OCI-LY3 (cell line): ENCODE data around the gene UMODL1.

Experiments
- EZH2phosphoT487 ChIP-seq: fragments of 200-600 bp; shearing (Covaris generic); IDR thresholded peaks from 2 replicates; pipeline ENCODE4 v1.6.1; 2018; ENCODE audit warnings: antibody characterized with exemption, mixed run types, low read depth
- TF ChIP-seq, protein P1 (sequence below): fragments of 200-600, 300-600 bp; sonication (generic); IDR thresholded peaks from 2 replicates; pipeline ENCODE4 v1.5.1; 2014; ENCODE audit warnings: antibody characterized with exemption, low read length, low read depth

DNA sequence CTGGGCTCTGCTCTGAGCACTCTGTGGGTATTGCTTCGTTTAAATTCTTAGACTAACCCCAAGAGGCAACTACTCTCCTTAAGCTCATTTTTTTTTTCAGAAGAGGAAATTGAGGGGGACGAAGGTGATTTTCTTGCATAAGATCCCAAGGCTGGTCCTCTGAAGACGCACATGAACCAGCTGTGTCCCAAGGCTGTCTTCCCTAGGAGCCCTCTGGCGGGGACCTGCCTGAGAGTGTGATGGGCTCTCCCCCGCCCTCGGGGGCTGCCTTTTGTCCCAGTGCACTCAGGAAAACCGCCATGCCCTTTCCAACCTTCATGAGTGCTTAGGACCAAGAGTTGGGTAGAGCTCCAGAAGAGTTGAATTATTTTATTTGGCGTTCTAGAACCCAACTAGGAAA lies 21.7 kb downstream of the UMODL1 start:
- TF ChIP-seq, protein P1, sequence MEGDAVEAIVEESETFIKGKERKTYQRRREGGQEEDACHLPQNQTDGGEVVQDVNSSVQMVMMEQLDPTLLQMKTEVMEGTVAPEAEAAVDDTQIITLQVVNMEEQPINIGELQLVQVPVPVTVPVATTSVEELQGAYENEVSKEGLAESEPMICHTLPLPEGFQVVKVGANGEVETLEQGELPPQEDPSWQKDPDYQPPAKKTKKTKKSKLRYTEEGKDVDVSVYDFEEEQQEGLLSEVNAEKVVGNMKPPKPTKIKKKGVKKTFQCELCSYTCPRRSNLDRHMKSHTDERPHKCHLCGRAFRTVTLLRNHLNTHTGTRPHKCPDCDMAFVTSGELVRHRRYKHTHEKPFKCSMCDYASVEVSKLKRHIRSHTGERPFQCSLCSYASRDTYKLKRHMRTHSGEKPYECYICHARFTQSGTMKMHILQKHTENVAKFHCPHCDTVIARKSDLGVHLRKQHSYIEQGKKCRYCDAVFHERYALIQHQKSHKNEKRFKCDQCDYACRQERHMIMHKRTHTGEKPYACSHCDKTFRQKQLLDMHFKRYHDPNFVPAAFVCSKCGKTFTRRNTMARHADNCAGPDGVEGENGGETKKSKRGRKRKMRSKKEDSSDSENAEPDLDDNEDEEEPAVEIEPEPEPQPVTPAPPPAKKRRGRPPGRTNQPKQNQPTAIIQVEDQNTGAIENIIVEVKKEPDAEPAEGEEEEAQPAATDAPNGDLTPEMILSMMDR: no peak
- TF ChIP-seq EZH2phosphoT487: no peak
